AG09319 (cell line): ENCODE results near the gene GPX3.
A peak's percentile ranks its signal among the peaks of the same experiment; 100 is the strongest.

Experiments used
- DNase-seq: peaks from one replicate; pipeline ENCODE4 v3.0.0-alpha.2; 2010; ENCODE audit warnings: low read depth; ENCODE audit errors: extremely low read depth
- TF ChIP-seq, protein P1 (sequence below): IDR thresholded peaks from 2 replicates; pipeline ENCODE4 v1.5.1; 2011; ENCODE audit warnings: low read depth, mild to moderate bottlenecking, inconsistent platforms, low read length, moderate library complexity

GPX3 gene

DNA sequence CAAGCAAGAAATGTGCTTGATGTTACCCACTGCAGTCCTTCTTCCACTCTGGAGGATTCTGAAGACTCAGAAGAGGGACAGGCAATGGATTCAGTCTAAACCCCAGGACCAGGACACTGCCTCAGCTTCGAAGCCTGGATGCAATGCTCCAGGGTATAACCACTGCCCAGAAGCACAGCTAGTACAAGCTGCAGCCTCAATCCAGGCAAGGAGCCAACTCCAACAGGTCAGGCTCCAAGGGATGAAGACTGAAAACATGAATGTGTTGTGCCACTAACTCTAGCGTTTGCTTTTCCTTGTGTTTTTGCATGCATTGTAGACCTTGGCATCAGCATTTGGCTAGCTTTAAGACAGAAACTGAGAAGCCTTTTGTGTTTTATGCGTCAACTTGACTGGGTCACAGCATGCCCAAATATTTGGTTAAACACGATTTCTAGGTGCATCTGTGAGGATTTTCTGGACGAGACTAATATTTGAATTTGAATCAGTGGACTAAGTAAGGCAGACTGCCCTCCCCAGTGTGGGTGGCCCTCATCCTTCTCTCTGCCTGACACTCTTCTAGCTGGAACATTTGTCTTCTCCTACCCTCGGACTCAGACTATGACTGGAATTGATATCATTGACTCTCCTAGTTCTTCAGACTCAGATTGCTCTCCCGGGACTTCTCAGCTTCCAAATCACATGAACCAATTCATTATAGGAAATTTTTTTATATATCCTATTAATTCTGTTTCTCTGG lies 20.5 kb upstream of the GPX3 start:
- no peak for DNase-seq
- TF ChIP-seq, protein P1, sequence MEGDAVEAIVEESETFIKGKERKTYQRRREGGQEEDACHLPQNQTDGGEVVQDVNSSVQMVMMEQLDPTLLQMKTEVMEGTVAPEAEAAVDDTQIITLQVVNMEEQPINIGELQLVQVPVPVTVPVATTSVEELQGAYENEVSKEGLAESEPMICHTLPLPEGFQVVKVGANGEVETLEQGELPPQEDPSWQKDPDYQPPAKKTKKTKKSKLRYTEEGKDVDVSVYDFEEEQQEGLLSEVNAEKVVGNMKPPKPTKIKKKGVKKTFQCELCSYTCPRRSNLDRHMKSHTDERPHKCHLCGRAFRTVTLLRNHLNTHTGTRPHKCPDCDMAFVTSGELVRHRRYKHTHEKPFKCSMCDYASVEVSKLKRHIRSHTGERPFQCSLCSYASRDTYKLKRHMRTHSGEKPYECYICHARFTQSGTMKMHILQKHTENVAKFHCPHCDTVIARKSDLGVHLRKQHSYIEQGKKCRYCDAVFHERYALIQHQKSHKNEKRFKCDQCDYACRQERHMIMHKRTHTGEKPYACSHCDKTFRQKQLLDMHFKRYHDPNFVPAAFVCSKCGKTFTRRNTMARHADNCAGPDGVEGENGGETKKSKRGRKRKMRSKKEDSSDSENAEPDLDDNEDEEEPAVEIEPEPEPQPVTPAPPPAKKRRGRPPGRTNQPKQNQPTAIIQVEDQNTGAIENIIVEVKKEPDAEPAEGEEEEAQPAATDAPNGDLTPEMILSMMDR = no peak

DNA sequence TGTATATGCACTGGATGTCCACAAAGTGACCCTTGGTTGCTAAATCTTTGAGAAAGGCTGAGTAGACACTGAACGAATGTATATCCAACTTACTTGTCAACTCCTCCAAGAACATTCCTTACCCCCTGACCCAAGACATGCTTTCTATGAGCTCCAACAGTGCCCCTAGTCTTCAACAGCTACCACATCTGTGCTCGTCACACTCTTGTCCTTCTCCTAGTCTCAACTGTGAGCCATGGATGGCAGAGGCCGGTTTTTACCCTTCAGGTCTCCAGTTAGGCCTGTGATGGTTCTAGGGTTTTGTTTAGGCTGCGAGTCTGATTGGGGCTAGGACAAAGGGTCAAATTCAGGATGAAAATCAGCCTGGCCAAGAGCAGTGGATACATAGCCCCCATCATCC lies 19.0 kb upstream of the GPX3 start:
- DNase-seq = no peak
- TF ChIP-seq, protein P1 = no peak

DNA sequence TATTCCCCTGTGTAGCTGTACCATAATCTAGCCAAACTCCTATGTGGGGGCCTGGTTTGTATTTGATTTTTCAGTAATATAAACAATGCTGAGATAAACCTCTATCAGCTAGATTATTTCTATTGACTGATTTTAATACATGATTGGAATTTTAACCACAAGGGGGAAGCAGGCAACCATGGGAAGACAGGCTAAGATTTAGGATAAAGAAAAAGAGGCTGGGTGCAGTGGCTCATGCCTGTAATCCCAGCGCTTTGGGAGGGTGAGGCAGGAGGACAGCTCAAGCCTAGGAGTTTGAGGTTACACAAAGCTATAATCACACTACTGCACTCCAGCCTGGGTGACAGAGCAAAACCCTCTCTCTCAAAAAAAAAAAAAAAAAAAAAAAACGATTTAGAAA lies 18.1 kb upstream of the GPX3 start:
- TF ChIP-seq, protein P1 = peak; percentile 55
- no peak for DNase-seq

DNA sequence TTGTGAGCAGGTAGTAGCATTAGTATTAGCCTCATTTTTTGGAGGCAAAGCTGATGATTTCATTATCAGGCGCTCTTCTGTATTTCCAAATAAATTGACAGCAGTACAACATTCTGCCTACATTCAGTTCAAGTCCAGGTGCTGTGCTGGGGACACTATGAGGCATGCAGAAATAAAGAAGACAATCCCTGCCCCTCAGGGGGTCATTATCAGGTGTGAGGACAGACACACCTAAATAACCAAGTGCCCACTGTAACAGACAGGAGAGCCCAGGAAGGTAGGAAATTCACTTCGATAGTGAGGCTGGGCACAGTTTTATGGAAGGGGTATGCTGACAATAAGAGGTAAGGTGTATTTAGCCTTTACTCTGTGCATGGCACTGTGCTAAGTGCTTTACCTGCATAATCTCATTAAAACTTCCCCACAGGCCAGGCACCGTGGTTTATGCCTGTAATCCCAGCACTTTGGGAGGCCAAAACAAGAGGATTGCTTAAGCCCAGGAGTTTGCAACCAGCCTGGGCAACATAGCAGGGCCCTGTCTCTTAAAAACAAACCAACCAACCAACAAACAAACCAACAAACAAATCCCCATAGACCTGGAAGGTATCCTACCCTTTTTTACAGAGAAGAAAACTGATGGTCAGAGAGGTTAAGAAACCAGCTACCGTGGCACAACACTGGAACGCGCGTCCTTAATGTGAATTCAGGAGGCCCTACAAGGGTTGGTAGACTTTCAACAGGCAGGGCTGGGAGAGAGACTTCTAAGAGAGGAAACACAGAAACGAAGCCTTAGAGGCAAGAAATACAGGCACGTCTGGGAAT lies 17.5 kb upstream of the GPX3 start:
- TF ChIP-seq, protein P1 = no peak

DNA sequence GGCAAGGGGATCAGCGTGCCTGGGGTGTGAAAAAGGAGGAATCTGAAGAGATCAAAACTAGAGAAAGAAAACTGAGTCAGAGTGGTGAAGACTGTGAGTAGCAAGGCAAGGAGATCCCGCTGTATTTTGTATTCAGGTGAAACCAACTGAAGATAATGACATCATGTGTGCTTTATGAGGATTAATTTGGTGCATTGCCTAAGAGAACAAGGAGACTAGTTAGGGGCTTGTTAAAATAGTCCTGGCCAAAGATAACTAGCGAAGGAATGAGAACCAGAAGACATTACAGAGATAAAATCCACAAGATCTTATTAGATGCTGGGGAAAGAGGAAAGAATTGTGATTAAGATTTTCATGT lies 16.9 kb upstream of the GPX3 start:
- TF ChIP-seq, protein P1 = no peak
- no peak for DNase-seq

More for the DNA sequence above, 17.5 kb upstream of the GPX3 start:
- DNase-seq = no peak

DNA sequence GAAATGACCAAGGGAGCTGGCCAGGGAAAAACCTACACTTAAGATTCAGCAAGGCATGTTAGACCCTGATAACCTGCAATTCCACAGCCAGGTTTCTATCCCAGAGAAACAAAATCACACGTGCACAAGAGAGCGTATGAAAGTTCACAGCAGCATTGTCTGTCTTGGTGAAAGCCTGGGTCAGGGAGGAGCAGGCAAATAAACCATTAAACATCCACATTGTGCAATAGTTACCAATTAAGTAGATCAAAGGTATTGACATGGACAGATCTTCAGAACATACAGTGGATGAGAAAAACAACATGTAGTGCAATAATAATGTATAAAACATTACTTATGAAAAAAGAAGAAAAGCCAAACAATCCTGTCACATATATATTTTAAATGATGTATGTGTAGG lies 15.9 kb upstream of the GPX3 start:
- DNase-seq = no peak
- TF ChIP-seq, protein P1 = no peak

DNA sequence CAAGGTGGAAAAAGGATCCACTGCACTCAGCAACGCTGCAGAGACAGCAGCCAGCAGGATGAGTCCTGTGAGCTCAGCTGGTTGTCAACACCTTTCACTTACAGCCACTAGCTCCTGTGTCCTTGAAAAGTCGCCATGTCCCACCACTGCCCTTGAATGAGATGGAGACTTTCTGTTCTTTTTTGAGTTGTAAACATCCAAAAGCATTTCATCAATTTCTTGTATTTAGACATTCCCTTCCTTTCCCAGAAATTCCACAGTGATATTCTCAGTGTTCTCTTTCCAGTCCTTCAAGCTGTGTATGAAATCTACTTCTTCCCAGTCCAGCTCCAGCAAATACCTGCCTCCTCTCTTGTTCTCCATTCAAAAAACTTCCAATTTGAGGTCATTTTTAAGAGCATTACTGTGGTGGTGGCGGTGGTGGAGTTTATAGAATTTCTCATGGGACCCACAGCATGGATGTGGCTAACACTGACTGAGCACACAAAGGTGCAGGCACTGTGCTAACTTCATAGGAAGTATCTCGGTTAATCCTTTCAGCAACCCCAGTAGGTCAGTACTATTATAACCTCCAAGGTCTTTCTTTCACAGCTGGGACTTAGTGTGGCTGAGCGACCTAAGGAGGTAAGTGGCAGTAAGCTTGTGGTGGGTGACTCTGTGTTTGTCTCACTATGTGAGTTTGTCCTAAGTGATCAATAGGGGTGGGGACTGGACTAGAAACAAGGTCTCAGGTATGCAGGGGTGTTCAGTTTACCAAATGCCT lies 15.0 kb upstream of the GPX3 start:
- no peak for DNase-seq
- TF ChIP-seq, protein P1 = no peak
